Endothelial cell of umbilical vein (primary cell): ENCODE results near the gene CYP2F1. TPM values are rescaled to one million over a fixed set of nuclear protein-coding genes. Genes with fewer than 3 reads are reported as not detected.
"Not testable (repeated sequence)": the region's sequence is repeated elsewhere in the genome, so short reads cannot be mapped to it uniquely, and the experiment has no call there.

Source experiments
- BruUV-seq: library from RNA; stranded (reverse); fragments of 400-500 nt; replicated peaks from 2 replicates; lab custom pipeline; 2021; lab: Mats Ljungman, UMichigan
- CTCF ChIA-PET: fragments of 300-600, 350-600 bp; sonication (Branson Sonifier 250); formaldehyde crosslinking; loops from one replicate; lab custom pipeline; 2021; ENCODE audit warnings: antibody characterized with exemption, inconsistent platforms; lab: Charles Lee
- POLR2A ChIA-PET: fragments of 300-600, 350-600 bp; sonication (Branson Sonifier 250); formaldehyde crosslinking; loops from one replicate; lab custom pipeline; 2021; ENCODE audit warnings: antibody characterized with exemption, inconsistent platforms; lab: Charles Lee
- DNase-seq: peaks from one replicate; pipeline ENCODE4 v3.0.0-alpha.2; 2011; ENCODE audit warnings: low read depth, low spot score
- FAIRE-seq: peaks from 2 replicates; lab custom pipeline; 2011; peaks lifted over from hg19 to GRCh38; lab: Jason Lieb, UNC
- H2AFZ ChIP-seq: 2 replicates; pipeline ENCODE4 v1.6.0; 2012; ENCODE audit warnings: low read depth, low read length, control low read depth, inconsistent platforms
- H3K27ac ChIP-seq: 2 replicates; pipeline ENCODE4 v1.5.1; 2011; ENCODE audit warnings: low read depth, mild to moderate bottlenecking, control low read depth, low read length, moderate library complexity; ENCODE audit not compliant: insufficient read depth
- H3K27me3 ChIP-seq, 2 experiments: 2 replicates each; pipeline versions ENCODE4 v1.6.0 to v1.6.1; 2011; ENCODE audit warnings: low read length in 2 of 2, mixed read lengths in 1 of 2; ENCODE audit not compliant: control insufficient read depth in 2 of 2, insufficient read depth in 2 of 2
- H3K36me3 ChIP-seq, 2 experiments: 2 replicates in 1 of 2; 3 replicates in 1 of 2; pipeline ENCODE4 v1.5.1; 2011; ENCODE audit warnings: low read length in 2 of 2, mild to moderate bottlenecking in 1 of 2, moderate library complexity in 1 of 2; ENCODE audit not compliant: control insufficient read depth in 2 of 2, insufficient read depth in 2 of 2; ENCODE audit errors: extremely low read depth in 1 of 2
- H3K4me1 ChIP-seq: 3 replicates; pipeline ENCODE4 v1.5.1; 2011; ENCODE audit warnings: mild to moderate bottlenecking, low read length; ENCODE audit not compliant: control insufficient read depth, insufficient read depth; ENCODE audit errors: extremely low read depth
- H3K4me2 ChIP-seq: 2 replicates; pipeline ENCODE4 v1.6.1; 2011; ENCODE audit warnings: low read length, control low read depth, mixed read lengths; ENCODE audit not compliant: insufficient read depth
- H3K4me3 ChIP-seq, 3 experiments: fragments of 200-600 bp in 1 of 3; sonication (generic), shearing (Covaris generic) in 1 of 3; replicated peaks in 1 of 3; 2 replicates each; pipeline ENCODE4 v1.5.1; 2011 to 2016; ENCODE audit warnings: control low read depth in 3 of 3, low read length in 3 of 3, mild to moderate bottlenecking in 2 of 3, inconsistent platforms in 1 of 3, low read depth in 1 of 3, moderate library complexity in 1 of 3; ENCODE audit not compliant: insufficient read depth in 1 of 3
- H3K79me2 ChIP-seq: 2 replicates; pipeline ENCODE4 v1.6.0; 2012; ENCODE audit warnings: low read length, inconsistent platforms; ENCODE audit not compliant: control insufficient read depth, insufficient read depth
- H3K9ac ChIP-seq: replicated peaks from 2 replicates; pipeline ENCODE3; 2011; ENCODE audit warnings: low read length, control low read depth; ENCODE audit not compliant: insufficient read depth; ENCODE audit errors: extremely low read depth
- H3K9me1 ChIP-seq: replicated peaks from 3 replicates; pipeline ENCODE4 v1.6.0; 2011; ENCODE audit warnings: mild to moderate bottlenecking, low read length; ENCODE audit not compliant: control insufficient read depth, insufficient read depth; ENCODE audit errors: extremely low read depth
- H3K9me3 ChIP-seq: replicated peaks from 2 replicates; pipeline ENCODE4 v1.5.1; 2012; ENCODE audit warnings: low read length, inconsistent platforms; ENCODE audit not compliant: control insufficient read depth, insufficient read depth
- H4K20me1 ChIP-seq: replicated peaks from 2 replicates; pipeline ENCODE3; 2011; ENCODE audit warnings: mild to moderate bottlenecking, low read length; ENCODE audit not compliant: control insufficient read depth, insufficient read depth; ENCODE audit errors: extremely low read depth
- JUN ChIP-seq: IDR thresholded peaks from 2 replicates; pipeline ENCODE4 v1.6.1; 2011; ENCODE audit warnings: borderline replicate concordance, low read depth; ENCODE audit not compliant: insufficient read length, insufficient read depth
- dilution Hi-C: fragments of 300-500 bp; cut with MboI; formaldehyde crosslinking; loops from one replicate; pipeline ENCODE4 v1.15.0; 2019; ENCODE audit warnings: low sequenced_read_pairs; ENCODE audit not compliant: extremely low pct_ligation_motif_present
- intact Hi-C: fragments of 100-400 bp; cut with micrococcal nuclease; formaldehyde crosslinking; loops from one replicate; pipeline ENCODE4 v1.10.0; 2022
- polyA plus RNA-seq, 4 experiments: library from polyadenylated mRNA; depleted of rRNA in 3 of 4; stranded (reverse) in 3 of 4; unstranded in 1 of 4; fragments of >200 nt; gene quantifications; 2 replicates each; pipeline versions ENCODE4 v1.2.1 to v1.2.3, GENCODE V29; 2011 to 2012; ENCODE audit warnings: missing spikeins in 1 of 4
- total RNA-seq: library from RNA; stranded (reverse); gene quantifications from 2 replicates; pipeline ENCODE4 v1.2.3, GENCODE V29; 2021

The CYP2F1 gene
- total and polyA plus RNA-seq, 2 donors (not counting 3 experiments of a cell fraction or from before 2014, with no cell fraction given): not detected

DNA sequence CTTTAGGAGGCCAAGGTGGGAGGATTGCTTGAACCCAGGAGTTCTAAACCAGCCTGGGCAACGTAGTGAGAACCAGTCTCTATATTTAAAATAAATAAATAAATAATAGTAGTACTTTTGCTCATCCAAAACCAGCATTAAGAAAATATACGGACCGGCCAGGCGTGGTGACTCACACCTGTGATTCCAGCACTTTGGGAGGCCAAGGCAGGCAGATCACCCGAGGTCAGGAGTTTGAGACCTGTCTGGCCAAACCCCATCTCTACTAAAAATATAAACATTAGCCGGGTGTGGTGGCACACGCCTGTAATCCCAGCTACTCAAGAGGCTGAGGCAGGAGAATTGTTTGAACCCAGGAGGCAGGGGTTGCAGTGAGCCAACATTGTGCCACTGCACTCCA is 36.8 kb downstream of the CYP2F1 start:
- H3K9ac ChIP-seq, FAIRE-seq, H3K36me3 ChIP-seq, H3K9me3 ChIP-seq, H3K4me2 ChIP-seq, H4K20me1 ChIP-seq, H3K27me3 ChIP-seq, H3K9me1 ChIP-seq, POLR2A ChIA-PET, BruUV-seq, dilution Hi-C loops, H3K27ac ChIP-seq, H2AFZ ChIP-seq, H3K4me3 ChIP-seq, H3K4me1 ChIP-seq, DNase-seq, H3K79me2 ChIP-seq, intact Hi-C loops: not testable (repeated sequence)
- CTCF ChIA-PET: interaction anchor here (0.7 kb wide), 1 partner anchor 65 kb away, joined by 3 read pairs; no protein-coding TSS in a partner anchor

- Histone ChIP-seq H3K79me2 (no peaks in the 10 kb centered on the region), H3K27me3 (peaks cover 0 to 2% of the 10 kb centered on the region in 2 experiments), H3K27ac (no peak overlapping the region), H4K20me1 (no peaks in the 10 kb centered on the region), H3K4me3 (no peak overlapping the region), H3K9me3 (no peaks in the 10 kb centered on the region), H3K4me2 (no peak overlapping the region), H3K9ac (no peak overlapping the region), H3K4me1 (no peaks in the 10 kb centered on the region), H2AFZ (no peak overlapping the region), H3K36me3 (no peaks in the 10 kb centered on the region), H3K9me1 (no peaks in the 10 kb centered on the region)
- dilution Hi-C loops (no loop called here), intact Hi-C loops (no loop called here)
- ChIA-PET POLR2A (no interaction called here), CTCF (interaction anchor here (0.9 kb wide), 1 partner anchor 9 kb away, joined by 4 read pairs; no protein-coding TSS in a partner anchor)
- no peak for DNase-seq
- no TSS peak for BruUV-seq
- no peak for FAIRE-seq
- TF ChIP-seq JUN: no peak
Observed at GRCh38 chr19:41154060-41154459, 39.8 kb downstream of the CYP2F1 start.
